Fibroblast of skin of right quadriceps (primary cell): ENCODE data around the gene VWA1.

Experiments used
- DNase-seq: peaks from one replicate; pipeline ENCODE4 v3.0.0-alpha.2; 2013

The VWA1 gene

GRCh38 chr1:1490633-1491230 lies 55.2 kb downstream of the VWA1 start:
- no peak for DNase-seq

- no peak for DNase-seq
Observed at GRCh38 chr1:1491601-1492000, 56.1 kb downstream of the VWA1 start.
